ENCODE data around the gene TTC3.

DNA sequence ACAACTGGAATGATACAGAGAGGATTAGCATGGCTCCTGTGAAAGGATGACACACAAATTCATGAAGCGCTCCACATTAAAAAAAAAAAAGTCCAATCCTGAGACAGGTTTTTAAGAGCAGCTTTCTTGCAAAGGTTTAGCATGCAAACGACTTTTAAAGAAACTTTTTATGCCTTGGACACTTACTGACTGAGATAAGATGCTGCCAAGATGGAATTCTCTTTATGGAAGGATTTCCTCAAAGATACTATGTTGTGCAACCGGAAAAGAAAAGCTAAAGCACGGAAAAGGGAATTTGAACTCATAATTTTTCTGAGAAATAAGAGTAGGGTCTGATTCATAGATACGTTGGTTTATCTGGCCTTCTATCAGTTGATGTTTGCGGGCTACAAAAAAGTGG is 27.5 kb upstream of the TTC3 start:
- no peak for TF ChIP-seq POLR2AphosphoS5 (IDR thresholded peaks at IDR 0.05)
- no peak for TF ChIP-seq POLR2A (IDR thresholded peaks at IDR 0.05)
- no peak for TF ChIP-seq CTCF (IDR thresholded peaks at IDR 0.05)
